A549 treated with Hydrocortisone at 1 μM for 4 hours (cell line): ENCODE data around the gene ZNF723. TPM values are rescaled to one million over a fixed set of nuclear protein-coding genes. Genes with fewer than 3 reads are reported as not detected.

Experiments used
- total RNA-seq: library from RNA; stranded (reverse); fragments of 200-300 nt; extraction: Qiagen RNA extraction; gene quantifications from 5 replicates; pipeline ENCODE4 v1.2.3, GENCODE V29; 2022

The ZNF723 gene
- not detected in 5 replicates for total RNA-seq

DNA sequence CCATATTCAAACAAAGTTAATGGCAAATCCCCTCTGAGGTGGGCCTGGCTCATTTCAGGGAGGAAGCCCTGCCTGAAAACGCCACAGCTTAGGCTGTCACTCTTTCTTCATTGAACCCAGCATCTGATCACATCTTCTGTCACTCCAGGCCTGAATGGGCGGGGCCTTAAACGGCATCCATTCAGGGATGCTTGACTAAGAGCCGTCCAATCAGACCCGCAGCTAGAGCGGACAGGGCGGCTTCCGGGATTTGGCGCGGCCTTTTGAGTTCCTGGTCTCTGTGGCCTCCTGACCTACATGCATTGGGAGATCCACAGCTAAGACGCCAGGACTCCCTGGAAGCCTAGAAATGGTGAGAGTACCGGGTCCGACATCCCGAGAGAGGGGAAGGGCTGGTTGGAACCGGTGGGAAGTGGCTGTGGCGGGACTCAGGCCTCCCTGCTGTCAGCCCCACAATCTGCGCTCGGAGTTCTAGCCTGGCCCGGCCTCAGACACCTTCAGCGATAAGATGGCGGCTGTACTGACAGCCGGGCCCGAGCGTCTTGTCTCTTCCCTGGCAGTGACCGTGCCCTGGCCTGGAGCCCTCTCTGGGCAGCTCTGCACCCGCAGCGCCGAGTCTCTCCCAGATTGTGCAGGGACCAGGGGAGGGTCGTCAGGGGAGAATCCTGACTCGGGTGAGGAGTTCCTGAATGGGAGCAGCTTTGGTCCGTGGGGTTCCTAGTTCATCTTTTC lies at the start of gene ZNF723:
ZNF723 (plus strand) TSS at position 261 of the 732 bp plus-strand sequence; CDS start at position 350, 89 bp downstream.

DNA sequence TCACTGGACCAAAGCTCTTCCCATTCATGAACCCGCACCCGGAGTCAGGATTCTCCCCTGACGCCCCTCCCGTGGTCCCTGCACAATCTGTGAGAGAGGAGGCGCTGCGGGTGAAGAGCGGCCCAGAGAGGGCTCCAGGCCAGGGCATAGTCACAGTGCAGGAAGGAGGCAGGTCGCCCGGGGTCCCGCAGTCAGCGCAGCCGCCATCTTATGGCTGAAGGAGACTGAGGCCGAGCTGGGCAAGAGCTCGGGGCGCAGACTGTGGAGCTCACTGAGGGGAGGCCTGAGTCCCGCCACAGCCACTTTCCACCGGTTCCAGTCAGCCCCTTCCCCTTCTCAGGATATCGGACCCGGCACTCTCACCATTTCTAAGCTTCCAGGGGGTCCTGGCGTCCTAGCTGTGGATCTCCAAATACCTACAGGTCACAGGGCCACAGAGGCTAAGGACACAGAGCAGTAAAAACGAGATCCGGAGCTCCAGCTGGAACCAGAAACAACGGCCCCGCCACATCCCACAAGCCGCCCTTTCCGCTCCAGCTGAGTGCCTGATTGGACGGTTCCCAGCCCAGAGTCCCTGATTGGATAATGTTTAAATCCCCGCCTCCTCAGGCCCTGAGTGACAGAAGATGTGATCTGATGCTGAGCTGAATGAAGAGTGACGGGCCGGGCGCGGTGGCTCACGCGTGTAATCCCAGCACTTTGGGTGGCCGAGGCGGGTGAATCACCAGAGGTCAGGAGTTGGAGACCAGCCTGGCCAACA lies 48.3 kb upstream of the ZNF723 start, which contains the start of gene ZNF99:
ZNF99 (minus strand) TSS at position 501 of the 760 bp plus-strand sequence; CDS start at position 366, 135 bp downstream.

Other genes starting within 250 kb of the ZNF723 start
- gene ZNF492, start 198.0 kb upstream of the ZNF723 start, total RNA-seq, result not detected in 5 replicates
- not detected in 5 replicates for gene ZNF99, start 48.1 kb upstream of the ZNF723 start, total RNA-seq
- not detected in 5 replicates for gene ZNF728, start 170.9 kb downstream of the ZNF723 start, total RNA-seq